IPS-18c (cell line): ENCODE measurements around the gene FSHR.

Experiments used
- H3K4me3 ChIP-seq: 2 replicates; pipeline ENCODE4 v1.7.0; 2013; ENCODE audit warnings: low read depth, mild to moderate bottlenecking, low read length, moderate library complexity; ENCODE audit not compliant: insufficient read depth
- H3K9me3 ChIP-seq: one replicate; pipeline ENCODE4 v1.6.1; 2013; ENCODE audit warnings: mild to moderate bottlenecking, low read length, moderate library complexity; ENCODE audit not compliant: control insufficient read depth, insufficient read depth

The FSHR gene

DNA sequence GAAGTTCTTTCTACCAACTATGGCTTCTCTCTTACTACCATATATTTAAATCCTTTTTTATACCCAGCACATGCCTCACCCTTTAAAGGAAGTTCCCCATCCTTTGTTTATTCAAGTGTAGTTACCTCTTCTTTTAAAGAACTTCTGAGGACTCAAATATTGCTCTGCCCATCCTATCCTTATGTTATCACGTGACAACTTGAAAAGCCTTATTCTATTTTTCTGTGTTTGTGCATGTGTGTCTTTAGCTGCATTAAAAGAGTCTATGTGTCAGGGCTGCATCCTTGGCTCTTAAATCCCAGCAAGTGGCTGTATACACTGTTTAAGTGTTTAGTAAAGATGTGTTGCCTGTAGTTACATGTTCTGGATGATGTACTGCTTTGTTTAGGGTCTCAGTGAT is 22.5 kb downstream of the FSHR start:
- Histone ChIP-seq H3K9me3 (no peaks in the 10 kb centered on the region), H3K4me3 (no peak overlapping the region)

DNA sequence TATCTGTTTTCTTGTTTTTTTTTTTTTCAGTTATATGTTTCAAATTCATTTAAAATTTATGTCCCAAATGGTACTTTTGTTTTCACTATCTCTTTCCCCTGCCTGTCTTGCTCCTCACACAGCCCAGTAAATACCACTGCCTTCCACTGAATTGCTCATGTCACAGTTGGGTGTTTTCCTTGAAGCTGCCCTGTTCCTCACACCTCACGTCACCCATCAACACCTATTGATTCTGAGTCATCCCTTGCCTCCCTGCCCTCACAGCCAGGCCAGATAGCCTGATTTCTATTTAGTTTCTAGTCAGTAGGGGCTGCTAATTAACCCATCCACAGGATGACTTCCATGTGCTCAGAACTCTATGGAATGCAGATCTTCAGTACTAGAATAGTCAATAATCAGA is 25.3 kb downstream of the FSHR start:
- Histone ChIP-seq H3K4me3 (no peak overlapping the region), H3K9me3 (peaks cover 2% of the 10 kb centered on the region)

DNA sequence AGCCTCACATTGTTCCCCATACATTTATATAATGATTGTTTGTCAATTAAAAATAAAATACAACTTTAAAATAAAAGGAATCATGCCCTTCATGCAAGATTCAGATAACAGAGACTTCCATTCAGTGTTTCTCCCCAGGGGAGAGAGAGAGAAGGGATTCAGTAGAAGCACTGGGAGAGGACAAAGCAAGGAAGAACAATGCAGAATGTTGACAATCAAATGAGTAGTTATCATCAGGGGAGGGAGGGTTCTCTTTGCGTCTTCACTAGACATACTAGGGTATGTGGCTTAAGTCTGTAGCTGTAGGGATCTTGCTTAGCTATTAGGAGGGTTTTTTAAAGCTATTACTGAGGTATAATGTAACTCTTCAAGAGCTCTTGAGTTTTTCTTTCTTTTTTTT is 30.7 kb downstream of the FSHR start:
- Histone ChIP-seq H3K4me3 (no peak overlapping the region), H3K9me3 (peaks cover 2% of the 10 kb centered on the region)

DNA sequence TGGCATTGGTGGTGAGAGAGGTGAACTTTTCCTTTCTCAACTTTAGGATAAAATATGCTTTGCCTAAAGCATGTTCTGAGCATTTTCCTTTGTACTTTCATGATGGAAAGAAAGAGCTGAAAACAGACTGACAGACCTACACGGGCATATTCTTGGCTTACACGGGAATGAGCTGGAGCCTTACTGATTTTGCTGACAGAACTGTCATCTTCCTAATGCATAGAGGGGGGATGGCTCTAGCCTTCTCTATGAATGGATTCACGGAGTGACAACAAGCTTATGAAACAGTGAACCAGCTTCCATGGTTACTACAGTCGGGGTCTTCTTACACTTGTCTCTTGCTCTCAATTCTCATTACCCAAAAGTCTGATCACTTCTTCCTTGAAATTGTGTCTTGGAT is 32.2 kb downstream of the FSHR start:
- Histone ChIP-seq H3K4me3 (no peak overlapping the region), H3K9me3 (peaks cover 2% of the 10 kb centered on the region)

DNA sequence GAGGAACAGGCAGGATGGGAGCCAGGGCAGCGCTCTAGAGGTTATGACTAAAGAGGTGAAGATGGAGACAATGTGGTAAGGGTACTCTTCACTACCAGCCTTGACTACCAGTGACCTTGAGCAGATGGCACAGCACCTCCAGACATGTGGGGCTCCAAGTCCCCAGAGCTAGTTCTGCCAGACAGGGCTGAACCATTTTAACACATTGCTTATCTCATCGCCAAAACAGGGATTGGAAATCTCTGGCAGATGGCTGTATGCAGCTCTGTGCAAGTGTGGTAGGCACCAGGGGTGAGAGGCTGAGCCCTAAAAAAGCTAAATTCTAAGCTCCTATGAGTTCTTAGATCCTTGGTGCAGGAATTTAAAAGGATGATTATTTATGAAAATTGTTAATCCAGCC is 41.3 kb downstream of the FSHR start:
- no peak overlapping the region for H3K4me3 ChIP-seq
- H3K9me3 ChIP-seq: no peaks in the 10 kb centered on the region

DNA sequence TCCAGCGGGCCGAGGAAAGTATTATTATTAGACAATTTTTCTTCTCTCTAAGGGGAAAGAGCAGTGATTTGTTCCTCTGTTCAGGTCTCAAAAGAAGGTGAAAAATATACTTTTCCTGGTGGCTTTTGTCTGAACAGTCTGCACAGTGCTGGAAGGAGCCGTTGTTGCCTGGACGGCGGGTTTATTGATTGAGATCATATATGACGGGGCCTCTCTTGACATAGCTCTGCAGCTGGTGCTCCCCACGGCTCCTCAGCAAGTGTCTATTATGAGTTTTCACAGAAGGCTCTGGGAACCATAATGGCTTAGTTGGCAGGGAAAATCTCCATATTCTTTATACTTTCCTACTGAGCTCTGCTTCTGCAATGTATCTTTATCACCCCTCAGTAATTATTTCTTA is 42.9 kb downstream of the FSHR start:
- Histone ChIP-seq H3K4me3 (no peak overlapping the region), H3K9me3 (no peaks in the 10 kb centered on the region)

DNA sequence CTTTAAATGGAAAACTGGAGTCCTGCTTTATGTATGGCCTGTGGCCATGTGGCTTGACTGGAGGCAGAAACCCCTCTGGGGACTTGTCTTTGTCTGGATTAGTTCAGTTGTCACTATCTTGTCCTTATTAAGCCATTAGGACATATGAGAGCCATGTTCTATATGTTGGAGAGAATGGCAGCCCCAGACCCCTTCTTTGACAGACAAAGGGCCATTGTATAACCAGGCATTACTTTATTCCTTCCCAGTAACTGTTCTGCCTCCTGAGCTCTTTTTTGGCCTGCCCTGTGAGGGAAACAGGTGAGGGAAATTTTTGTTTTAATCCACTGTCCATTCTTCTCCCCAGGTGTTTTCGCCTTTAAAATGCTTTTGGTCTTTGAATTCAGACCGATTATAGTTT is 43.3 kb downstream of the FSHR start:
- Histone ChIP-seq H3K4me3 (no peak overlapping the region), H3K9me3 (no peaks in the 10 kb centered on the region)

DNA sequence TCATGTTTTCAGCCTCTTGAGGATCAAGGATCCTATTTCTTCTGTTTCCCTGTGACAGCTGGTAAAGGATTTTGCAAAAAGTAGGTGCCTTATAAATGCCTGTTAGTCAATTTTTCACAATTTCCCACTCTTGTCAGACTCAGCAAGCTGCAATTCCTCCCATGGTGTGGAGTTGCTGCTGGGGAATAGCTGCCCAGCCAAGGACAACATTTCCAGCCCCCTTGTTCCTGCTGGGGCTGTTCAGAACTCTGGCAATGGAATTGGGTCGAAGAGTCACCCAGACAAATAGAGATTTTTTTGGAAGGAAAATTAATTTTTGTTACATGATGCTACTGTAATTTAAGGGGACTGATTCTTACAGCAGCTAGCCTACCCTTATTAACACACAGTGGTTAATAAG is 43.7 kb downstream of the FSHR start:
- H3K4me3 ChIP-seq: no peak overlapping the region
- no peaks in the 10 kb centered on the region for H3K9me3 ChIP-seq

DNA sequence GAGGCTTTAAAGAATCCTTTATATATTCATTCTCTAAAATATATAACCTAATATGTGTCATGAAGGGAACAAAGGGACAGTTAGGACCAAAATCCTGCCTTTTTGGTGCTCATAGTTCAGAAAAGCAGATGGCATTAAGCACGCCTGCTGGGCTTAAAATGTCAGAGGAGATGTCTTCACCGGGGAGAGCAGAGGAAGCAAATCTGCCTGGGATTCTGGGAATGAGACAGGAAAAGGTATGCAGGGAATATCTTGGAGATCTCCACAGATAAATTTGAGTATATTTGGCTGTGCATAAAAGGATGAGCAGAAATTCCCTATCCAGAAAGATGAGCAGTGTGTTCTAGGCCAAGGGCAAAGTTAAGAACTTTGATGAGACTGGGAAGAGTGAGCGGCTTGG is 45.5 kb downstream of the FSHR start:
- no peak overlapping the region for H3K4me3 ChIP-seq
- no peaks in the 10 kb centered on the region for H3K9me3 ChIP-seq

DNA sequence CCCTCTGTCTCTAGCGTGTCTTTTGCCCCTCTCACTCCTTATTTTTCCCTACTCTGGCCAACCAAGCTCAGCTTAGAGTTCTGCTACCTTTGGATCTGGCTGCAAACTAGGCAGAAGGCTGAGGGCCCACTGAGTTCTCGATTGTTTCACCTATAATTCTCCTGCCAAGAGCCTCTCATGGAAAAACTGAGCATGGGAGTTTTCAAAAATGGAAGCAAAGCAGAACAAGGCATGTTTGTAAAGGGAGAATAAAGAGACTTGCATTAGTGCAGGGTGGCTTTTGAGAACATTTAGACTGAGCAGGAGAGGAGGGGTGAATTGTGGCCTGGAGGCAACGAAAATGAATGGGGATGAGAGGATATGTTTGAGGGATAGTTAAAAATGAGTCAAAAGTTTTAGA is 45.9 kb downstream of the FSHR start:
- Histone ChIP-seq H3K9me3 (no peaks in the 10 kb centered on the region), H3K4me3 (no peak overlapping the region)

DNA sequence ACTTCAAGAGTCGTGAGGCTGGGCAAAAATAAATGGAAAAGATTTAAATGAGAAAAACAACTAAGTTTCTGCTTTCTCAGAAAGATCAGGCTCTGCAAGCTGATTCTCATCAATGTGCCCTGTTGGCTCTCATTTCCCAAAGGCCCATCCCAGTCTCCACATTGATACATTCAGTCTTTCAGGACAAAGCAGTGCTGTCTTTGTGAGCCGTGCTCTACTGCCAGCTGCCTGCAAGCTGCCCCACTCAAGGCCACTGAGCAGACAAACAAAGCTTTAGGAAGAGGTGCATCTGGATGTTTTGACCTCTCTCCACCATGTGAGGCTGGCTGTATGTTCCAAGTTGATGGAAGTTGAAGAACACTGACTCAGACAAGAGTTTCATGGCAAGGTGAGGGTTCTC is 48.8 kb downstream of the FSHR start:
- H3K4me3 ChIP-seq: no peak overlapping the region
- H3K9me3 ChIP-seq: no peaks in the 10 kb centered on the region

DNA sequence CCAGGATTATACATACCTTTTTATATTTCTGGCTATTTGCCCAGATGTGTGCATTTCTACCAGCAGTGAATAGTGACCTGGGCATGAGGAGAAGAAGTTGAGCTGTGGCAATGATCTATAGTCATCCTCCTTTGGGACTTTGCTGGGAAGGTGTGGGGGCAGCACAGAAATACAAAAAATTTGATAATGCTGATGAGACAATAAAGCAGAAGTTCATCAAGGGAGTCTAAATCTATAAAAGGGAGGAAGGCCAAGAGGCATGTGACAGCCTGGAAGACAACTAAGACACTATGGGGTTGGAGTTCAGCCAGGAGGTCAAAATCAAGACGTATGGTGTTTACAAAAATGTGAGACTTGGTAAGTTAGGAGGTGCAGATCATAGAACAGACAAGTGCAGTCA is 52.2 kb downstream of the FSHR start:
- H3K9me3 ChIP-seq: no peaks in the 10 kb centered on the region
- no peak overlapping the region for H3K4me3 ChIP-seq

DNA sequence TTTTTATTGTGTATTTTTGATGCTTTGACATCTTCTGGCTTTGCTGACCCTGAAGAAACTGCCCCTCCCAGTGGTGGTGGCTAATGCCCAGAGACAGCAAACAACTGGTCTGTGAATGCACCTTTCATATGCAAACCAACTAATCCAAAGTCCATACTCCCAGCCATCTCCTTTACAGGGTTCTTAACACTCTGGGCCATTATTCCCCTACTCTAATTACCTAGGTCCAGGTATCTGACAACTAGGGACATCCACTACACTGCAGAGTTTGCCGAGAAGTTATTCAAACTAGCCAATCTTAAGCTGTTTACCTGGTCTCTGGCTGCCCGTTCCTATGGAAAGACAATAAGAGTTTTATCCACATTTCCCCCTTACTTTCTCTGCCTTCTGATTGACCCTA is 73.6 kb downstream of the FSHR start:
- no peak overlapping the region for H3K4me3 ChIP-seq
- peaks cover 3% of the 10 kb centered on the region for H3K9me3 ChIP-seq

DNA sequence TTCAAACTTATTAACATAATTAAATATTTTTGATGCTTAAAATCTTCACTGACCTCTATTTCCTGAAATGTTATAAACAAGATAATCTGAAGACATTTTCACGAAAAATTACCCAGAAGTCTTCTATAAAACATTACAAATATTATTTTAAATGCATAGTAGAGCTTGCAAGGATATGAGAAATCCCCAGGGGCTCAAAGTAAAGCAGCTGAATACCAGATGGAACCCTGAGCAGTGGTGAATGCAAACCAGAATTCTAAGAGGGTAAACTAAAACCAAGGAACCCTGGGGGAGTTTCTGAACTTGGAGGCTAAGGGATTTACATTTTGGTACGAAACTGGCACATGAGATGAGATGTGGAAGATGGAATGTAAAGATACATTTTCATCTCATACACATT is 83.6 kb downstream of the FSHR start:
- Histone ChIP-seq H3K4me3 (no peak overlapping the region), H3K9me3 (no peaks in the 10 kb centered on the region)

DNA sequence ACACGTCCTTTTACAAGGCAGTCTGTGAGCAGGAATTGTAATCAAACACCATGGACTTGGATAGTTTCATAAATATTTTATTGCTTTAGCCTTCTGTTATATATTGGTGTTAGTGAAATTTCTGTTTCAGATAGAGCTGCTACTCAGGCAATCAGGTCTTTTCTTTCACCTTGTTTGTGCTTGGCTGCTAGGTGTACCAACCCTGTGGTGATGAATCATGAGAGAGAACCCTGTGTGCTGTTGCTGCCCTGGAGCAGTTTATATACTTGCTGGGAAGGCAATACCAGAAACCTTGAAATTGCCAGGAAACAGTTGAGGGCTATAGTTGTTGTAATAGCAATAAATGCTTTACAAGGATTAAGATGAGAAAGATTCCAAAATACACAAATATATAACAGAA is 84.5 kb downstream of the FSHR start:
- no peak overlapping the region for H3K4me3 ChIP-seq

DNA sequence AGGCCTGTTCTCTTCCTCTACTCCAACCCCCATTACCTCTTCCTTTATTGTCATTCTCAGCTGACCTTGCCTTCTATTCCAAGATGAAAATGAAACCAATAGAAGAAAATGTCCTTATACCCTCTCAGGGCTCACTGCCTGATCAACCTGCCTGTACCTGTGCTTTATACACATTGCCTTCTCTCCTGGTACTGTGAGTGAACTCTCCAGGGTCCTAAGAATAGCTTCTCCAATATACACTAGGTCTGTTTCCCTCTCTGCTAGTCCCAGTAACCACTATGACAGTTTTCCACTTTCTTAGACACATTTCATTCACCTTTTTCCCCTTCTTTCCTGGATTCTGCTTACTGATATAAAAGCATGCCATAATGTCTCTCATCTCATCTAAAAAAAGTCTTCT is 85.7 kb downstream of the FSHR start:
- no peak overlapping the region for H3K4me3 ChIP-seq
- H3K9me3 ChIP-seq: no peaks in the 10 kb centered on the region

More for the DNA sequence above, 84.5 kb downstream of the FSHR start:
- H3K9me3 ChIP-seq: no peaks in the 10 kb centered on the region

DNA sequence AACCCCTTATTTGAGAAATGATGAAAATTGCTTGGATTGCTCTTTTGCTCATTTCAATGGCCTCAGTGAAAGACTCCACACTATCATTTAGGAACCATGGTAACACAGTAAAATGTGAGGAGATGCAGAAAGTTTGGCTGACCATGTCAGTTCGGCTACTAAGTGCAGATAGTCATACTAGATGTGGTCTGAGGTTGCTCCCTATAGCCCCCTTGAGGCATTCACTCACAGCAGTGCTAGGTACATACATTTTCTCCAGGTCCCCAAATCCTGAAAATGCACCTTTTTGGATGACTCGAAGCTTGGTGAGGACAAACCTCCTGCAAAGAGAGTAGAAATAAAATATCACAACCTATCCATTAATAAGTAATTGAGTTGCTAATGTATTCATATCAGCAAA is 86.3 kb downstream of the FSHR start:
- no peak overlapping the region for H3K4me3 ChIP-seq
- no peaks in the 10 kb centered on the region for H3K9me3 ChIP-seq

DNA sequence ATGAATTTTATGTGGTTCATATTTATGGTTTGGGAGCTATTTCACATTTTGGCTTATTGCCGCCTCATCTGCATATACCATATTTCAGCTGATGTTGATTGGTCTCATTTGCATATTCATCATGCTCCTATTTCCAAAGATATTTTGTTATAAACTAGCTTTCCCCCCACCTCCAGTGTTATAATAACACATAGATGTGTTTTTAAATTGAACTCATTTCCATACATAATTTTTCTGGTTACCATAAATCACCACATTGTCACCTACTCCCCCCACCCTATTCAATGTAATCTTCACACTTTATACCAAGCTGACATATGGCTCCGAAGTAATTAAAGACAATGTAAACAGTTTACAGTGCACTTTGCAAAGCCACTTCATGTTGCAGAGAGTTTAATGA is 101.2 kb downstream of the FSHR start:
- Histone ChIP-seq H3K4me3 (no peak overlapping the region), H3K9me3 (no peaks in the 10 kb centered on the region)

DNA sequence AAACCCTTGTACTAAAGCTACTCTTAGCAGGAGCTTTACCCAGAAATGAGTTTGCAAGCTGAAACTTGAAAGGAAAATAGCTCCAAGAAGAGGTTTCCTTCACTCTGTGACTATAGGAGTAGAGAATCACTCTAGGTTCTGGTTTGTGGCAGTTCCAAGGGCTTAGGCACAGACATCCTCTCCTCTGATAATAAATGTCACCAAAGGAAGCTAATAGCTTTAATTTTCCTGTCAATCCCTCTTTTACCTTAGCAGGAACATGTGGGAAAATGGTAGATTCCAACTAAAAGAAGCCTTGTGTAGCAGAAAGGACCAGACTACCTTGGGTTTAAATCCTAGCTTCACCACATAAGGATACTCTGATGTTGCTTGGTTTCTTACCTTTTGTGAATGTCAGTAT is 104.0 kb downstream of the FSHR start:
- H3K9me3 ChIP-seq: no peaks in the 10 kb centered on the region
- no peak overlapping the region for H3K4me3 ChIP-seq

DNA sequence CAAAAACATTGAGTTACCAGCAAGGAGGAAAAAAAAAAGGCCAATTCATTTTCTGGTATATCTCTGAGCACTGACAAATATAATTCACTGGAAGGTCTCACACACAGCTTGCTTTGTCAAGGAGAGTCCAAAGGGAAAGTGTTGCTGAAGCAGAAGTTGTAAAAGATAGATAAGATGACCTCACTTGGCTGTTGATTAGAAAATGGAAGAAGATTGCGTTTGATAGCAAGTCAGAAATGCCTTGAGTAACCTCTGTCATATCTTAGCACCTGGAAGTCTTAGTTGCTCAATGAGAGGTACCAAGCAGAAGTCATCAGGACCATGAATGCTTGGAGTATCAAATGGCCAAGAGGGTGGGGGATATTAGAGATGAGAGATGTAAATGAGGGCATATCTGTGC is 105.2 kb downstream of the FSHR start:
- no peak overlapping the region for H3K4me3 ChIP-seq
- no peaks in the 10 kb centered on the region for H3K9me3 ChIP-seq
